ENCODE data around the gene DDOST. TPM values are rescaled to one million over a fixed set of nuclear protein-coding genes. Genes with fewer than 3 reads are reported as not detected.
A peak's percentile ranks its signal among the peaks of the same experiment; 100 is the strongest.
"Not testable (repeated sequence)": the region's sequence is repeated elsewhere in the genome, so short reads cannot be mapped to it uniquely, and the experiment has no call there.

Gene DDOST
- total RNA-seq, 4 donors from 2014 or later, result 72.4 to 146 (median 113) TPM

DNA sequence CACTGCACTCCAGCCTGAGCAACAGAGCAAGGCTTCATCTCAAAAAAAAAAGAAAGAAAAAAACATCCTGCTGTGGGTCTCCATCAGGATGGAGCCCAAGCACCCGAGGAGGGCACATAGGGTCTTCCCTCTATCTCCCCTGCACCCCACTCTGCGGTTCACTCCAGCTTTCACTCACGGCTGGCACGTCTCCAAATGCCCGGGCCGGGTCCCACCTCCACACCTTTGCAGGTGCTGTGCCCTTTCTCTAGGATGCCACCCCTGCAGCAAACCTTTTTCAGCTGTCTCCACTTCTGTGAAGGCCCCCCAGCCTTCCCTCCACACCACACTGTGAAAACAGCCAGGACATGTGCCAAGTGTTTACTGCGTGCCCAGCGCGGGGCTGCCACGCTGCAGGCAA, 22.4 kb upstream of the DDOST start:
- no peak overlapping the region for H3K4me3 ChIP-seq (ENCODE audit: low read depth, poor library complexity, severe bottlenecking)

DNA sequence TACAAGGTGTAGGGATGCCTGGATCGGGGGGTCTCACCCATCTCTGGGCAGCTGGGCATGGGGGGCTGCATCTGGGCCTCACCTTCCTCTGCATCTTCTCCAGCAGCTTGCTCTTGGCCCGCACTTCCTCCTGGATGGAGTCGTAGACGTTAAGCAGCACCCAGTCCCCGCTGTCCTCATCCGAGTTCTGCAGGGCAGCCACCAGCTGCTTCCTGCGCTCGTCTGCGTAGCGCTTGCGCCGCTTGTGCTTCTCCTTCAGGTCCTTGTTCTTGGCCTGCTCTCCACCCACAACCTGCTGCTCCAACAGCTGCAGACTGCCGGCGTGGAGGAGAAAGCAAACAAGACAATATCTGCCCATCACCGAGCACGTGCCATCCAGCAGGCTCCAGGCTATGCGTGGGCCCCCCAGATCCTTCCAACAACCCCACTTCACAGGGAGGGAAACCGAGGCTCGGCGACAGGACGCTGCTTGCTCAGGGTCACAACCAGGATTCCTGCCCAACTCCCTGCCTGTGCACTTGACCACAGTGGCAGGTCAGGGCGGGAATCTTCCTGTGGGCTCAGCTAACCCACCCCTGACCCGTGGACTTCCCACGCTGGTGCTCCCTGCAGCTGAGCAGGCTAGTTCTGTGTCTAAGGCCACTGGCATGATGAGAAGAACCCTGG, 21.5 kb upstream of the DDOST start:
- WGBS, 2 donors, result 71 to 80% methylated on average over 24 of the region's 24 CpGs
- no peak overlapping the region for H3K4me3 ChIP-seq (ENCODE audit: low read depth, poor library complexity, severe bottlenecking)
- intact Hi-C loops (cut with DNase I; ENCODE audit: low total_unique reads), result no loop called here
- TF ChIP-seq, protein P1, sequence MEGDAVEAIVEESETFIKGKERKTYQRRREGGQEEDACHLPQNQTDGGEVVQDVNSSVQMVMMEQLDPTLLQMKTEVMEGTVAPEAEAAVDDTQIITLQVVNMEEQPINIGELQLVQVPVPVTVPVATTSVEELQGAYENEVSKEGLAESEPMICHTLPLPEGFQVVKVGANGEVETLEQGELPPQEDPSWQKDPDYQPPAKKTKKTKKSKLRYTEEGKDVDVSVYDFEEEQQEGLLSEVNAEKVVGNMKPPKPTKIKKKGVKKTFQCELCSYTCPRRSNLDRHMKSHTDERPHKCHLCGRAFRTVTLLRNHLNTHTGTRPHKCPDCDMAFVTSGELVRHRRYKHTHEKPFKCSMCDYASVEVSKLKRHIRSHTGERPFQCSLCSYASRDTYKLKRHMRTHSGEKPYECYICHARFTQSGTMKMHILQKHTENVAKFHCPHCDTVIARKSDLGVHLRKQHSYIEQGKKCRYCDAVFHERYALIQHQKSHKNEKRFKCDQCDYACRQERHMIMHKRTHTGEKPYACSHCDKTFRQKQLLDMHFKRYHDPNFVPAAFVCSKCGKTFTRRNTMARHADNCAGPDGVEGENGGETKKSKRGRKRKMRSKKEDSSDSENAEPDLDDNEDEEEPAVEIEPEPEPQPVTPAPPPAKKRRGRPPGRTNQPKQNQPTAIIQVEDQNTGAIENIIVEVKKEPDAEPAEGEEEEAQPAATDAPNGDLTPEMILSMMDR (IDR thresholded peaks at IDR 0.05), result no peak
- TF ChIP-seq POLR2A (IDR thresholded peaks at IDR 0.05), result no peak
- no peak for DNase-seq (ENCODE audit: low spot score in 2 of 2)

More for the DNA sequence above, 22.4 kb upstream of the DDOST start:
- TF ChIP-seq, protein P1 (IDR thresholded peaks at IDR 0.05), result no peak
- TF ChIP-seq POLR2A (IDR thresholded peaks at IDR 0.05), result no peak
- no peak for DNase-seq (ENCODE audit: low spot score in 2 of 2)
- 84 to 86% methylated on average over 10 of the region's 10 CpGs for WGBS, 2 donors
- intact Hi-C loops (cut with DNase I; ENCODE audit: low total_unique reads), result no loop called here

DNA sequence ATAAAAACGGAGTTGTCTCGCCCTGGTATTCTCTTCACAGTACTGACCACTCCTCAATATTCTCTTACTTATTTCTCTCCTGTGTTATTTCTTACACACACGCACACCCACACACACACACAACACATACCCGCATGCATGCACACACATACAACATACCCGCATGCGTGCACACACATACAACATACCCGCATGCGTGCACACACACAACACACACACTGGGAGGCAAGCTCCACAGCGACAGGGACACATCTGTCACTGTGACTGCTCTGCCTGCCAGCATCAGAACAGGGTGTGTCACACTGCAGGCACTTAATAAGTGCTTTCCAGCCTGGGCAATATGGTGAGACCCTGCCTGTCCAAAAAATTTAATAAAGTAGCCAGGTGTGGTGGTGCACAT, 20.8 kb upstream of the DDOST start:
- 87 to 89% methylated on average over 9 of the region's 9 CpGs for WGBS, 2 donors
- no peak overlapping the region for H3K4me3 ChIP-seq (ENCODE audit: low read depth, poor library complexity, severe bottlenecking)
- no peak for DNase-seq (ENCODE audit: low spot score in 2 of 2)
- intact Hi-C loops (cut with DNase I; ENCODE audit: low total_unique reads), result no loop called here
- no peak for TF ChIP-seq POLR2A (IDR thresholded peaks at IDR 0.05)
- TF ChIP-seq, protein P1 (IDR thresholded peaks at IDR 0.05), result no peak

DNA sequence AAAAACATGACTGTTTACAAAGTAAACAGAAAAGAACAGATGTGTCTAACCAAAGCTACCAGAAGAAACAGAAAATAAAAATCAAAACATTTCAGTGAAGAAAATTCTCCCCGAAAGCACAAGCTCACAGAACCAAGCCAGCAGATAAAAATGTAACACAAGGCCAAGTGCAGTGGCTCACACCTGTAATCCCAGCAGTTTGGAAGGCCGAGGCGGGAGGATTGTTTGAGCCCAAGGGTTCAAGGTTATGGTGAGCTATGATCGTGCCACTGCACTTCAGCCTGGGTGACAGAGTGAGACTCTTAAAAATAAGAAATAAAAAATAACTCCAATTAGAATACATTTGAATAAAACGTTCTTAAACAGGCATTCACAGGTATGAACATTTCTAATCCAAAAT, 19.1 kb upstream of the DDOST start:
- no peak for DNase-seq (ENCODE audit: low spot score in 2 of 2)
- intact Hi-C loops (cut with DNase I; ENCODE audit: low total_unique reads), result no loop called here
- no peak overlapping the region for H3K4me3 ChIP-seq (ENCODE audit: low read depth, poor library complexity, severe bottlenecking)
- no peak for TF ChIP-seq POLR2A (IDR thresholded peaks at IDR 0.05)
- TF ChIP-seq, protein P1 (IDR thresholded peaks at IDR 0.05), result no peak
- 85 to 89% methylated on average over 5 of the region's 5 CpGs for WGBS, 2 donors

DNA sequence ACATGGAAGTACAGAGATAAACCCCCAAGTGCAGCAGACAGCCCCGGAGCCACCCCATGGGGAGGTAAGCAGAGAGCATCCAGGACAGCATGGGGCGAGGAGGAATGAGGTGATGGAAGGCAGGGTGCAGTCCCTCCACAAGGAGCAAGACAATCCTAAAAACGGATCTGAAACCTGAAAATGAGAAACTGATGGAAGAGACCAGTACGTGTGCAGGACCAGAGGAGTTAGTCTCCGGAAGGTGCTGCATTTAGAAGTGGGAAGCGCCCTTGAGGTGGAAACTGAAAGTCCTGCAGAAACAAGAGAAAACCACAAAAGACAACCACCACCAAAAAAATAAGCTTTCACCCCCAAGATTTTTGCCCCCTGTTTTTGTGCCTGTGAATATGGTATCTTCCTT, 17.4 kb upstream of the DDOST start:
- whole genome bisulfite sequencing, 2 donors, result 74 to 77% methylated on average over 6 of the region's 6 CpGs

GRCh38 chr1:20673626-20674025, 12.5 kb upstream of the DDOST start:
- intact Hi-C loops (cut with DNase I; ENCODE audit: low total_unique reads); H3K4me3 ChIP-seq (ENCODE audit: low read depth, poor library complexity, severe bottlenecking); DNase-seq (ENCODE audit: low spot score in 2 of 2): not testable (repeated sequence)
- WGBS, 2 donors, result 86 to 89% methylated on average over 11 of the region's 11 CpGs

More for the DNA sequence above, 17.4 kb upstream of the DDOST start:
- intact Hi-C loops (cut with DNase I; ENCODE audit: low total_unique reads), result no loop called here
- peak in 1 of 2 donors; percentile 62 for DNase-seq (ENCODE audit: low spot score in 2 of 2)
- TF ChIP-seq POLR2A (IDR thresholded peaks at IDR 0.05), result no peak
- TF ChIP-seq, protein P1 (IDR thresholded peaks at IDR 0.05), result no peak
- H3K4me3 ChIP-seq (ENCODE audit: low read depth, poor library complexity, severe bottlenecking), result no peak overlapping the region
